Dendritic cell treated with granulocyte-macrophage colony-stimulating factor and Interleukin-4, amounts not matched to agents 40 ng/mL and 50 ng/mL, for 4 days (primary cell): Measurements from ENCODE around the gene EXOC6B.

Source experiments
- H3K27ac Mint-ChIP-seq: one replicate; pipeline ENCODE4 v1.8.0; 2022; ENCODE audit warnings: mild to moderate bottlenecking, mixed read lengths
- H3K27me3 Mint-ChIP-seq: one replicate; pipeline ENCODE4 v1.8.0; 2022; ENCODE audit warnings: mild to moderate bottlenecking, mixed read lengths
- H3K36me3 Mint-ChIP-seq: one replicate; pipeline ENCODE4 v1.8.0; 2022; ENCODE audit warnings: low read depth, mixed read lengths
- H3K4me1 Mint-ChIP-seq: one replicate; pipeline ENCODE4 v1.8.0; 2022; ENCODE audit warnings: low read depth, mixed read lengths
- H3K4me3 Mint-ChIP-seq: one replicate; pipeline ENCODE4 v1.8.0; 2022; ENCODE audit warnings: mild to moderate bottlenecking, moderate library complexity, mixed read lengths
- H3K9me3 Mint-ChIP-seq: one replicate; pipeline ENCODE4 v1.8.0; 2022; ENCODE audit warnings: mixed read lengths
- intact Hi-C: fragments of 100-400 bp; cut with micrococcal nuclease; formaldehyde crosslinking; loops from one replicate; pipeline ENCODE4 v1.15.0; 2022

Gene EXOC6B

GRCh38 chr2:72719416-72719815 is 106.4 kb downstream of the EXOC6B start:
- Mint-ChIP-seq H3K36me3 (no peaks in the 10 kb centered on the region), H3K9me3 (no peaks in the 10 kb centered on the region), H3K27me3 (no peaks in the 10 kb centered on the region), H3K4me1 (no peaks in the 10 kb centered on the region), H3K27ac (no peak overlapping the region), H3K4me3 (no peak overlapping the region)
- intact Hi-C loops: no loop called here

GRCh38 chr2:72718876-72719275 is 107.0 kb downstream of the EXOC6B start:
- intact Hi-C loops: no loop called here
- Mint-ChIP-seq H3K4me1 (no peaks in the 10 kb centered on the region), H3K27me3 (no peaks in the 10 kb centered on the region), H3K4me3 (no peak overlapping the region), H3K36me3 (no peaks in the 10 kb centered on the region), H3K27ac (no peak overlapping the region), H3K9me3 (no peaks in the 10 kb centered on the region)

DNA sequence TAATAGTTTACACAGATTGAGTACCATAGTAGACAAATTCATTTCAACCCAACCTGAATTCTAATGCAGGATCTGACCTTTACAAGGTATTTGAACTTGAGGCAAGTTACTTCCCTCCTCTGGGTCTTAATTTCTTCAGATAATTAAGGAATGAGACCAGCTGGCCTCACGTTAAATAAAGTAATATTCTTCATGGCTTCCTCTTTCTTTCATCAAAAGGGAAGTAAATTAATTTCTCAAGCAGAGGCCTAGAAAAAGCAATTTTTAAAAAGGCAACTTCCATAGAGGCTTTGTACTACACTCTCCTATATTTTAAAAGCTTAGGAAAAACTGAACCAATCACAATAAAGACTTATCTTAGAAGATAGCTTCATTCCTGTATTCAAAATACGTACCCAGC is 109.2 kb downstream of the EXOC6B start:
- Mint-ChIP-seq H3K27ac (no peak overlapping the region), H3K4me3 (no peak overlapping the region), H3K36me3 (no peaks in the 10 kb centered on the region), H3K9me3 (no peaks in the 10 kb centered on the region), H3K4me1 (no peaks in the 10 kb centered on the region), H3K27me3 (no peaks in the 10 kb centered on the region)
- intact Hi-C loops: no loop called here

- no peak overlapping the region for H3K27ac Mint-ChIP-seq
- intact Hi-C loops: no loop called here
- no peaks in the 10 kb centered on the region for H3K36me3 Mint-ChIP-seq
- H3K4me3 Mint-ChIP-seq: no peak overlapping the region
- H3K9me3 Mint-ChIP-seq: no peaks in the 10 kb centered on the region
- H3K27me3 Mint-ChIP-seq: no peaks in the 10 kb centered on the region
- H3K4me1 Mint-ChIP-seq: no peaks in the 10 kb centered on the region
Observed at GRCh38 chr2:72713857-72714256, 112.0 kb downstream of the EXOC6B start.

DNA sequence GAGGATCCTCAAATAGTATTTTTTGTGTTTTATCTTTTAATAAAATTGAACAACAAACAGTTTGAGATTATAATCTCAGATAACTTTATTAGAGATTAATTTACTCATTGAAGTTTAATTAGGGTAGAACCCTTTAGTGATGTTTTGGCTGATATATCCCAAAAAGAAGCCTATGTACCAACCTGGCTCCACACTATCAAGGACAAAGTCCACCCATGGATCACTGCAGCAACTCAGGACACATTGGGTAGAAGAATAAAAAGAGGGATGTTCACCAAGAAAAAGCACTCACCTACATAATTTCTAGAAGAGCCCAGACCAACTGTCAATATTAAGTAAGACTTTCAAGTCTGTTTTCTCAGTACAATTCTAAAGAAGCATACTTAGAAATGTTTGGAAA is 112.9 kb downstream of the EXOC6B start:
- no peak overlapping the region for H3K27ac Mint-ChIP-seq
- H3K4me1 Mint-ChIP-seq: no peaks in the 10 kb centered on the region
- H3K27me3 Mint-ChIP-seq: no peaks in the 10 kb centered on the region
- intact Hi-C loops: no loop called here
- no peak overlapping the region for H3K4me3 Mint-ChIP-seq
- H3K9me3 Mint-ChIP-seq: no peaks in the 10 kb centered on the region
- H3K36me3 Mint-ChIP-seq: no peaks in the 10 kb centered on the region

DNA sequence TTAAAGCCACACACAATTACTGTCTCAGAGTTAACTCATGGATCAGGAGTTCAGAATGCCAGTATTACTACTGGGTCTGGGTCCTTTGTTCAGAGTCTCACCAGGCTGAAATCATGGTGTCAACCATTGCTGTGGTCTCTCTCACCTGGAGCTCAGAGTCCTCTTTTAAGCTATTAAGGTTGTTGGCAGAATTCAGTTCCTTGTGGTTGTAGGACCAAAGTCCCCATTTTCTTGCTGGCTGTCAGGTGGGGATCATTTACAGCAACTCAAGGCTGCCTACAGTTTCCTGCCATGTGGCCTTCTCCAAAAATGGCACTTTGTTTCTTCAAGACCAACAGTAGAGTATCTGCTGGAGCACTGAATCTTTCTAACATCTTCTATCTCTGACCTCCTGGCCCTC is 113.5 kb downstream of the EXOC6B start:
- no peaks in the 10 kb centered on the region for H3K36me3 Mint-ChIP-seq
- intact Hi-C loops: no loop called here
- no peaks in the 10 kb centered on the region for H3K27me3 Mint-ChIP-seq
- H3K4me3 Mint-ChIP-seq: no peak overlapping the region
- no peak overlapping the region for H3K27ac Mint-ChIP-seq
- no peaks in the 10 kb centered on the region for H3K9me3 Mint-ChIP-seq
- no peaks in the 10 kb centered on the region for H3K4me1 Mint-ChIP-seq

- Mint-ChIP-seq H3K36me3 (no peaks in the 10 kb centered on the region), H3K27ac (no peak overlapping the region), H3K4me1 (no peaks in the 10 kb centered on the region), H3K4me3 (no peak overlapping the region), H3K9me3 (no peaks in the 10 kb centered on the region), H3K27me3 (no peaks in the 10 kb centered on the region)
- intact Hi-C loops: no loop called here
Observed at GRCh38 chr2:72710418-72711152, 115.2 kb downstream of the EXOC6B start.

DNA sequence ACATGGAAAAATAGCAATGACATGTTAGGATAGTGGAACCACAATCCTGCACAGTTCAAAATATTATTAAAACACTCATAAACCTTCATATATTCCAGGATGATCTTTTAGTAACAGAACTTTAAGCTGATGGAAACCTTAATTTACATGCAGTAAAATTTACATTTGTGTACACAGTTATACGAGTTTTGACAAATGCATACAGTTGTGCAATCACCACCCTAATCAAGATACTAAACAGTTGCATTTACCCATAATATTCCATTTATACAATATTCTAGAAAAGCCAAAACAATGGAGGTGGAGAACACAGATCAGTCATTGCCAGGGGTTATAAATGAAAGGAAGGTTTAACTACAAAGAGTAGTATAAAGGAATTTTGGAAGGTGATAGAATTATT is 117.6 kb downstream of the EXOC6B start:
- no peaks in the 10 kb centered on the region for H3K9me3 Mint-ChIP-seq
- H3K27me3 Mint-ChIP-seq: no peaks in the 10 kb centered on the region
- H3K36me3 Mint-ChIP-seq: no peaks in the 10 kb centered on the region
- no peaks in the 10 kb centered on the region for H3K4me1 Mint-ChIP-seq
- no peak overlapping the region for H3K4me3 Mint-ChIP-seq
- H3K27ac Mint-ChIP-seq: no peak overlapping the region
- intact Hi-C loops: no loop called here

DNA sequence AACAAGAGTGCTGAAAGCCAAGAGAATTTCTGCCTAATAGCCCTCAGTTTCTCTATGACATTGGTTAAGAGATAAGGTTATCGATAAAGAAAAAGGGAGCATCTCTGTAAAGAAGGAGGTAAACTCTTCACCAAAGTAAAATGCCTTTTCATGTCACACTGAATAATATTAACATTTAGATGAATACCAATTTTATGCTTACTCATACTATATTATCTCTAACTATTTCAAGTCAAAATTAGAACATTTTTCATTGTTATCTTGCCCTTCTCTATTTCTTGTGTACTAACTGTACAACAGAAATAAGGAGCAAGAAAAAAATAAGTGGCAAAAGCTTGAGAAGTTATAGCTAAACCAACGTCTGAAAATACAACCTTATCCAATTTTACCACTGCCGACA is 127.5 kb downstream of the EXOC6B start:
- no peaks in the 10 kb centered on the region for H3K9me3 Mint-ChIP-seq
- intact Hi-C loops: no loop called here

GRCh38 chr2:72696559-72696958 is 129.3 kb downstream of the EXOC6B start:
- Mint-ChIP-seq H3K9me3 (no peaks in the 10 kb centered on the region), H3K4me1 (peaks cover 14% of the 10 kb centered on the region), H3K4me3 (no peak overlapping the region), H3K36me3 (no peaks in the 10 kb centered on the region), H3K27me3 (no peaks in the 10 kb centered on the region), H3K27ac (no peak overlapping the region)
- intact Hi-C loops: no loop called here

More for the DNA sequence above, 127.5 kb downstream of the EXOC6B start:
- Mint-ChIP-seq H3K4me1 (peaks cover 9% of the 10 kb centered on the region), H3K36me3 (no peaks in the 10 kb centered on the region), H3K27me3 (no peaks in the 10 kb centered on the region), H3K27ac (no peak overlapping the region), H3K4me3 (no peak overlapping the region)

- intact Hi-C loops: no loop called here
- no peaks in the 10 kb centered on the region for H3K9me3 Mint-ChIP-seq
- no peak overlapping the region for H3K27ac Mint-ChIP-seq
- peaks cover 14% of the 10 kb centered on the region for H3K4me1 Mint-ChIP-seq
- H3K36me3 Mint-ChIP-seq: no peaks in the 10 kb centered on the region
- H3K27me3 Mint-ChIP-seq: no peaks in the 10 kb centered on the region
- H3K4me3 Mint-ChIP-seq: no peak overlapping the region
Observed at GRCh38 chr2:72695676-72696075, 130.2 kb downstream of the EXOC6B start.

DNA sequence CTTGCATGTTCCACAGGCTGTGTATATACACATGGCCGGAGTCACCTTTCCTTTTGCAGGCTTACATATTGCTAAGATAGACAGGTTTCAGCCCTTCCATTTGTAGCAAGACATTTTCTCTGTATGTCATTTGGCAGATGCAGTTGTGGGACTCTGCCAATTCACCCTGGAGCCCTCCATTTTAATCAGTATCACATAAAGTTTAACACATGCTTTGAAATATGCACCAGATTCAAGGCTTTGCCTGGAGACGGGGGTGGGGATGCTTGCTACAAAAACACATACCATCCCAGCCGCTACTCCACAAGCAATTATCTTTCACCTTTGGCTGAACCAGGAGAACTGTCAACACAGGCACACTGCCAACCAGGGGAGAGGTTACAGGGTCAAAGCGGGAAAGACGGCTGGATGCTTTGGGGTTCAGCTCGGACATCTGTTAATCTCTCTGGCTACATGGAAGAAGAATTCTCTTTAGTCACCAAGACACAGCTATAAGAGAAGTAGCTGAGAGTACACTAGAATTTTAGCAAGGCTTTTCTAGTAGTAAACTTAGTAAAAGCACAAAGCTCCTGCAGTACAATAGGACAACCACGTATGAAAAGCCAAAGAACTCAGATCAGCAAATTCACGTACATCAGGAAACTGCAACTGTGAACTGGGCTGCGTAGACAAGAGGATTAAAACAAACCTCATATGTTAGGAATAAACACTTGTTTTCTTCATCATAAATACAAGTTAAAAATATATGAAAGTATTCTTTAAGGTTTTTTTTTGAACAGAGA is 130.9 kb downstream of the EXOC6B start:
- no peak overlapping the region for H3K4me3 Mint-ChIP-seq
- intact Hi-C loops: no loop called here
- peaks cover 14% of the 10 kb centered on the region for H3K4me1 Mint-ChIP-seq
- H3K36me3 Mint-ChIP-seq: no peaks in the 10 kb centered on the region
- no peaks in the 10 kb centered on the region for H3K9me3 Mint-ChIP-seq
- no peak overlapping the region for H3K27ac Mint-ChIP-seq
- no peaks in the 10 kb centered on the region for H3K27me3 Mint-ChIP-seq

GRCh38 chr2:72689579-72690195 is 136.1 kb downstream of the EXOC6B start:
- H3K27me3 Mint-ChIP-seq: no peaks in the 10 kb centered on the region
- H3K4me1 Mint-ChIP-seq: peaks cover 14% of the 10 kb centered on the region
- H3K36me3 Mint-ChIP-seq: no peaks in the 10 kb centered on the region
- H3K9me3 Mint-ChIP-seq: no peaks in the 10 kb centered on the region
- no peak overlapping the region for H3K27ac Mint-ChIP-seq
- no peak overlapping the region for H3K4me3 Mint-ChIP-seq
- intact Hi-C loops: no loop called here

DNA sequence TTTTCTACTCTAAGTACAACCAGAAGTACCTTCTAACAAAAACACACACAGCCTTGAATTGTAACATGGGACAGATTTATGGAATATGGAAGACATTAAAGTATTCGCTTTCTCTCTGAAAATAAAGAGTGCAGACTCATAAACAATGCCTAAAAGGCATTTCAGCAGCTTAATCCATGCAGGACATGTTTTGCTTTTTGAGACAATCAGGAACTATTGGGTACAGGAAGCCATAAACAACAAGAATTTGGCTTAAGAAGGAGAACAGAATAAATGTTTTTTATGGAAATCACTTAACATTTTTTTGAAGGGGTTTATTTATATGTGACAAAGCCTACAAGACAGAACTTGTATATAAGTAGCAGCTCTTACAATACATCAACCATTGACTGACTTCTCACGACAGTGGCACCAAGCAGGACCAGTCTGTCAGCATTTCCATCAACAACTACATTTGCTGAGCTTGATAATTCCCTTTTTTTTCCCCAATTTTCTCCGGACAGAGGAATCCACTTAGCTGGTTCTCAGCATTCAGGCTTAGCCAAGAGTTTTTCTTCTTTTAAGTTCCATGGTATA is 140.1 kb downstream of the EXOC6B start:
- H3K4me3 Mint-ChIP-seq: no peak overlapping the region
- no peaks in the 10 kb centered on the region for H3K27me3 Mint-ChIP-seq
- no peaks in the 10 kb centered on the region for H3K4me1 Mint-ChIP-seq
- no peaks in the 10 kb centered on the region for H3K9me3 Mint-ChIP-seq
- H3K36me3 Mint-ChIP-seq: no peaks in the 10 kb centered on the region
- intact Hi-C loops: no loop called here
- no peak overlapping the region for H3K27ac Mint-ChIP-seq
